HepG2 (cell line): ENCODE measurements around the gene HARS2. TPM values are rescaled to one million over a fixed set of nuclear protein-coding genes. Genes with fewer than 3 reads are reported as not detected.

Source experiments
- ELF3 ChIP-seq: IDR thresholded peaks from 2 replicates; pipeline ENCODE4 v1.6.1; 2016; ENCODE audit warnings: missing genetic modification reagents, missing compliant biosample characterization
- GZF1 ChIP-seq: sonication (generic); formaldehyde crosslinking; IDR thresholded peaks from 2 replicates; pipeline ENCODE4 v1.5.1; 2020; ENCODE audit warnings: mild to moderate bottlenecking, missing genetic modification reagents
- MAFG ChIP-seq: sonication (generic); formaldehyde crosslinking; IDR thresholded peaks from 2 replicates; pipeline ENCODE4 v1.5.1; 2020; ENCODE audit warnings: mild to moderate bottlenecking, missing genetic modification reagents
- NFYC ChIP-seq: IDR thresholded peaks from 2 replicates; pipeline ENCODE4 v1.6.1; 2016; ENCODE audit warnings: missing genetic modification reagents, missing compliant biosample characterization
- SATB2 ChIP-seq: sonication (generic); formaldehyde crosslinking; IDR thresholded peaks from 2 replicates; pipeline ENCODE4 v1.5.0; 2020; ENCODE audit warnings: missing genetic modification reagents
- TRIM24 ChIP-seq: sonication (generic); formaldehyde crosslinking; IDR thresholded peaks from 2 replicates; pipeline ENCODE4 v1.8.0; 2022; ENCODE audit warnings: mild to moderate bottlenecking, missing genetic modification reagents
- ZBTB37 ChIP-seq: sonication (generic); formaldehyde crosslinking; IDR thresholded peaks from 2 replicates; pipeline ENCODE4 v1.4.0; 2020; ENCODE audit warnings: mild to moderate bottlenecking, missing genetic modification reagents
- ZNF12 ChIP-seq: sonication (generic); formaldehyde crosslinking; IDR thresholded peaks from 2 replicates; pipeline ENCODE4 v1.5.0; 2020; ENCODE audit warnings: missing genetic modification reagents
- ZNF17 ChIP-seq: sonication (generic); formaldehyde crosslinking; IDR thresholded peaks from 2 replicates; pipeline ENCODE4 v1.5.0; 2020; ENCODE audit warnings: mild to moderate bottlenecking, missing genetic modification reagents
- ZNF280D ChIP-seq: sonication (generic); formaldehyde crosslinking; IDR thresholded peaks from 2 replicates; pipeline ENCODE4 v1.5.1; 2020; ENCODE audit warnings: mild to moderate bottlenecking, missing genetic modification reagents
- ZSCAN25 ChIP-seq: sonication (generic); formaldehyde crosslinking; IDR thresholded peaks from 2 replicates; pipeline ENCODE4 v1.8.0; 2022; ENCODE audit warnings: mild to moderate bottlenecking, missing genetic modification reagents
- polyA plus RNA-seq, 8 experiments: library from polyadenylated mRNA; depleted of rRNA in 3 of 8; stranded (reverse) in 7 of 8; unstranded in 1 of 8; fragments of >200 nt; fragmentation: Illumina TruSeq in 4 of 8; extraction: Trizol in 4 of 8; gene quantifications; 2 replicates each; pipeline versions ENCODE4 v1.2.1 to v1.2.3, GENCODE V29; 2011 to 2016; ENCODE audit warnings: low read depth in 4 of 8, missing spikeins in 1 of 8, mixed read lengths in 1 of 8; ENCODE audit not compliant: insufficient read depth in 1 of 8
- total RNA-seq, 5 experiments: library from RNA; depleted of rRNA; stranded (reverse); fragments of >200 nt; fragmentation: Illumina TruSeq; extraction: Trizol; gene quantifications; 2 replicates each; pipeline ENCODE4 v1.2.3, GENCODE V29; 2016; ENCODE audit warnings: low read depth in 1 of 5
- TF ChIP-seq, protein P1 (sequence below): sonication (generic); formaldehyde crosslinking; IDR thresholded peaks from 2 replicates; pipeline ENCODE4 v1.8.0; 2022; ENCODE audit warnings: mild to moderate bottlenecking, missing genetic modification reagents, moderate library complexity
- TF ChIP-seq, protein P2 (sequence below): sonication (generic); formaldehyde crosslinking; IDR thresholded peaks from 2 replicates; pipeline ENCODE4 v1.8.0; 2022; ENCODE audit warnings: mild to moderate bottlenecking, missing genetic modification reagents; ENCODE audit not compliant: insufficient replicate concordance
- TF ChIP-seq, protein P3 (sequence below): sonication (generic); formaldehyde crosslinking; IDR thresholded peaks from 2 replicates; pipeline ENCODE4 v1.5.0; 2020; ENCODE audit warnings: missing genetic modification reagents
- TF ChIP-seq, protein P4 (sequence below): IDR thresholded peaks from 2 replicates; pipeline ENCODE4 v1.6.1; 2016; ENCODE audit warnings: low read depth, missing genetic modification reagents, missing compliant biosample characterization

Gene HARS2
- total and polyA plus RNA-seq, 2 of the 13 experiments (the other 11 are each of a cell fraction or from before 2014, with no cell fraction given), result 17.9 to 25.8 TPM

- TF ChIP-seq ZNF280D (CRISPR knock-in tag) (no peak), ZNF12 (CRISPR knock-in tag) (peak; percentile 100), MAFG (CRISPR knock-in tag) (no peak), ZBTB37 (CRISPR knock-in tag) (no peak), ZNF17 (no peak), GZF1 (CRISPR knock-in tag) (peak; percentile 33; the same call in 1 of the 2 replicates), ELF3 (CRISPR knock-in tag) (peak; percentile 98), ZSCAN25 (CRISPR knock-in tag) (no peak), TRIM24 (CRISPR knock-in tag) (no peak), NFYC (CRISPR knock-in tag) (peak; percentile 14; the same call in 1 of the 2 replicates), SATB2 (CRISPR knock-in tag) (no peak)
- TF ChIP-seq, protein P1, sequence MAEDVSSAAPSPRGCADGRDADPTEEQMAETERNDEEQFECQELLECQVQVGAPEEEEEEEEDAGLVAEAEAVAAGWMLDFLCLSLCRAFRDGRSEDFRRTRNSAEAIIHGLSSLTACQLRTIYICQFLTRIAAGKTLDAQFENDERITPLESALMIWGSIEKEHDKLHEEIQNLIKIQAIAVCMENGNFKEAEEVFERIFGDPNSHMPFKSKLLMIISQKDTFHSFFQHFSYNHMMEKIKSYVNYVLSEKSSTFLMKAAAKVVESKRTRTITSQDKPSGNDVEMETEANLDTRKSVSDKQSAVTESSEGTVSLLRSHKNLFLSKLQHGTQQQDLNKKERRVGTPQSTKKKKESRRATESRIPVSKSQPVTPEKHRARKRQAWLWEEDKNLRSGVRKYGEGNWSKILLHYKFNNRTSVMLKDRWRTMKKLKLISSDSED (CRISPR knock-in tag), result no peak
- TF ChIP-seq, protein P2, sequence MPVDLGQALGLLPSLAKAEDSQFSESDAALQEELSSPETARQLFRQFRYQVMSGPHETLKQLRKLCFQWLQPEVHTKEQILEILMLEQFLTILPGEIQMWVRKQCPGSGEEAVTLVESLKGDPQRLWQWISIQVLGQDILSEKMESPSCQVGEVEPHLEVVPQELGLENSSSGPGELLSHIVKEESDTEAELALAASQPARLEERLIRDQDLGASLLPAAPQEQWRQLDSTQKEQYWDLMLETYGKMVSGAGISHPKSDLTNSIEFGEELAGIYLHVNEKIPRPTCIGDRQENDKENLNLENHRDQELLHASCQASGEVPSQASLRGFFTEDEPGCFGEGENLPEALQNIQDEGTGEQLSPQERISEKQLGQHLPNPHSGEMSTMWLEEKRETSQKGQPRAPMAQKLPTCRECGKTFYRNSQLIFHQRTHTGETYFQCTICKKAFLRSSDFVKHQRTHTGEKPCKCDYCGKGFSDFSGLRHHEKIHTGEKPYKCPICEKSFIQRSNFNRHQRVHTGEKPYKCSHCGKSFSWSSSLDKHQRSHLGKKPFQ (CRISPR knock-in tag), result no peak
- TF ChIP-seq, protein P3, sequence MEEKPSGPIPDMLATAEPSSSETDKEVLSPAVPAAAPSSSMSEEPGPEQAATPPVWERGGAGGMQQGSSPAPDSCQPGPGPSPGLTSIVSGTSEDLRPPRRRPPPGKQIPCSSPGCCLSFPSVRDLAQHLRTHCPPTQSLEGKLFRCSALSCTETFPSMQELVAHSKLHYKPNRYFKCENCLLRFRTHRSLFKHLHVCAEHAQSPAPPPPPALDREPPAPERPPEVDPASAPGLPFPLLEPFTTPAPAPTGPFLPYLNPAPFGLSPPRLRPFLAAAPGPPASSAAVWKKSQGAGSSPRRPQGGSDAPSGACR (CRISPR knock-in tag), result peak; percentile 26; the same call in 1 of the 2 replicates
- TF ChIP-seq, protein P4, sequence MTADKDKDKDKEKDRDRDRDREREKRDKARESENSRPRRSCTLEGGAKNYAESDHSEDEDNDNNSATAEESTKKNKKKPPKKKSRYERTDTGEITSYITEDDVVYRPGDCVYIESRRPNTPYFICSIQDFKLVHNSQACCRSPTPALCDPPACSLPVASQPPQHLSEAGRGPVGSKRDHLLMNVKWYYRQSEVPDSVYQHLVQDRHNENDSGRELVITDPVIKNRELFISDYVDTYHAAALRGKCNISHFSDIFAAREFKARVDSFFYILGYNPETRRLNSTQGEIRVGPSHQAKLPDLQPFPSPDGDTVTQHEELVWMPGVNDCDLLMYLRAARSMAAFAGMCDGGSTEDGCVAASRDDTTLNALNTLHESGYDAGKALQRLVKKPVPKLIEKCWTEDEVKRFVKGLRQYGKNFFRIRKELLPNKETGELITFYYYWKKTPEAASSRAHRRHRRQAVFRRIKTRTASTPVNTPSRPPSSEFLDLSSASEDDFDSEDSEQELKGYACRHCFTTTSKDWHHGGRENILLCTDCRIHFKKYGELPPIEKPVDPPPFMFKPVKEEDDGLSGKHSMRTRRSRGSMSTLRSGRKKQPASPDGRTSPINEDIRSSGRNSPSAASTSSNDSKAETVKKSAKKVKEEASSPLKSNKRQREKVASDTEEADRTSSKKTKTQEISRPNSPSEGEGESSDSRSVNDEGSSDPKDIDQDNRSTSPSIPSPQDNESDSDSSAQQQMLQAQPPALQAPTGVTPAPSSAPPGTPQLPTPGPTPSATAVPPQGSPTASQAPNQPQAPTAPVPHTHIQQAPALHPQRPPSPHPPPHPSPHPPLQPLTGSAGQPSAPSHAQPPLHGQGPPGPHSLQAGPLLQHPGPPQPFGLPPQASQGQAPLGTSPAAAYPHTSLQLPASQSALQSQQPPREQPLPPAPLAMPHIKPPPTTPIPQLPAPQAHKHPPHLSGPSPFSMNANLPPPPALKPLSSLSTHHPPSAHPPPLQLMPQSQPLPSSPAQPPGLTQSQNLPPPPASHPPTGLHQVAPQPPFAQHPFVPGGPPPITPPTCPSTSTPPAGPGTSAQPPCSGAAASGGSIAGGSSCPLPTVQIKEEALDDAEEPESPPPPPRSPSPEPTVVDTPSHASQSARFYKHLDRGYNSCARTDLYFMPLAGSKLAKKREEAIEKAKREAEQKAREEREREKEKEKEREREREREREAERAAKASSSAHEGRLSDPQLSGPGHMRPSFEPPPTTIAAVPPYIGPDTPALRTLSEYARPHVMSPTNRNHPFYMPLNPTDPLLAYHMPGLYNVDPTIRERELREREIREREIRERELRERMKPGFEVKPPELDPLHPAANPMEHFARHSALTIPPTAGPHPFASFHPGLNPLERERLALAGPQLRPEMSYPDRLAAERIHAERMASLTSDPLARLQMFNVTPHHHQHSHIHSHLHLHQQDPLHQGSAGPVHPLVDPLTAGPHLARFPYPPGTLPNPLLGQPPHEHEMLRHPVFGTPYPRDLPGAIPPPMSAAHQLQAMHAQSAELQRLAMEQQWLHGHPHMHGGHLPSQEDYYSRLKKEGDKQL (CRISPR knock-in tag), result 0 out of 2 replicates have a peak, but pooled peaks have one; percentile 25
These were observed 26.7 kb upstream of the HARS2 start, which contains the start of gene WDR55 (continued) for GRCh38 chr5:140664359-140665119.
